Measurements from ENCODE around the gene ARPC2. TPM values are rescaled to one million over a fixed set of nuclear protein-coding genes. Genes with fewer than 3 reads are reported as not detected.

The ARPC2 gene
- total and polyA plus RNA-seq, 2 of the 13 experiments (the other 11 are each of a cell fraction or from before 2014, with no cell fraction given): 168 to 303 TPM

- 0 out of 2 replicates have a peak, but pooled peaks have one; percentile 75 for TF ChIP-seq ARHGAP35 (CRISPR knock-in tag; IDR thresholded peaks at IDR 0.05; ENCODE audit: borderline replicate concordance)
- 0 out of 2 replicates have a peak, but pooled peaks have one; percentile 53 for TF ChIP-seq ZSCAN12 (CRISPR knock-in tag; IDR thresholded peaks at IDR 0.05)
- TF ChIP-seq ZNF570 (CRISPR knock-in tag; IDR thresholded peaks at IDR 0.05; ENCODE audit: borderline replicate concordance): no peak
- peak; percentile 86 for TF ChIP-seq HNF1B (CRISPR knock-in tag; IDR thresholded peaks at IDR 0.05)
- no peak for TF ChIP-seq CENPT (CRISPR knock-in tag; IDR thresholded peaks at IDR 0.05; ENCODE audit: low read depth)
- no peak for TF ChIP-seq MIXL1 (CRISPR knock-in tag; IDR thresholded peaks at IDR 0.05)
- peak; percentile 79 for TF ChIP-seq ZNF350 (CRISPR knock-in tag; IDR thresholded peaks at IDR 0.05; ENCODE audit: borderline replicate concordance, low read depth)
- TF ChIP-seq GRHL1 (CRISPR knock-in tag; conservative IDR thresholded peaks at IDR 0.05): no peak
- peak; percentile 92 for TF ChIP-seq RBFOX2 (IDR thresholded peaks at IDR 0.05; ENCODE audit: low read depth, low read length)
- TF ChIP-seq ATF4 (CRISPR knock-in tag; IDR thresholded peaks at IDR 0.05): 0 out of 4 replicates have a peak, but pooled peaks of 1 of the 2 experiments have one; percentile 4
- TF ChIP-seq ZNF616 (CRISPR knock-in tag; IDR thresholded peaks at IDR 0.05; ENCODE audit: low read depth): peak; percentile 82; the same call in 1 of the 2 replicates
- peak; percentile 57; the same call in 1 of the 2 replicates for TF ChIP-seq ZNF224 (CRISPR knock-in tag; IDR thresholded peaks at IDR 0.05)
- no peak for TF ChIP-seq SYNCRIP (IDR thresholded peaks at IDR 0.05; ENCODE audit: insufficient read depth, low read depth, low read length)
- peak; percentile 62; the same call in 1 of the 2 replicates for TF ChIP-seq ZNF788 (CRISPR knock-in tag; IDR thresholded peaks at IDR 0.05; ENCODE audit: borderline replicate concordance)
- TF ChIP-seq POLR2AphosphoS2 (IDR thresholded peaks at IDR 0.05; ENCODE audit: low read depth, low read length): no peak
- TF ChIP-seq ZNF652 (CRISPR knock-in tag; IDR thresholded peaks at IDR 0.05; ENCODE audit: borderline replicate concordance, low read depth): no peak
- peak; percentile 57; the same call in 1 of the 2 replicates for TF ChIP-seq MNT (IDR thresholded peaks at IDR 0.05)
- TF ChIP-seq FOXP4 (CRISPR knock-in tag; IDR thresholded peaks at IDR 0.05): peak; percentile 64; the same call in 1 of the 2 replicates
- peak; percentile 40; the same call in 1 of the 2 replicates for TF ChIP-seq ZNF768 (CRISPR knock-in tag; IDR thresholded peaks at IDR 0.05)
Observed at GRCh38 chr2:218216674-218217359, at the start of gene ARPC2 (continued).
